H1 (cell line): ENCODE results near the gene SNHG17. TPM values are rescaled to one million over a fixed set of nuclear protein-coding genes. Genes with fewer than 3 reads are reported as not detected.

Source experiments
- BCL11A ChIP-seq, 2 experiments: IDR thresholded peaks; one replicate each; pipeline ENCODE4 v1.6.1; 2011; ENCODE audit warnings: low read depth in 2 of 2, low read length in 2 of 2, mild to moderate bottlenecking in 2 of 2
- EP300 ChIP-seq, 2 experiments: IDR thresholded peaks; 1 replicate in 1 of 2; 2 replicates in 1 of 2; pipeline ENCODE4 v1.6.1; 2011 to 2012; ENCODE audit warnings: low read depth in 2 of 2, low read length in 2 of 2, mild to moderate bottlenecking in 2 of 2, borderline replicate concordance in 1 of 2, inconsistent platforms in 1 of 2, moderate library complexity in 1 of 2
- MAFK ChIP-seq: IDR thresholded peaks from 2 replicates; pipeline ENCODE4 v1.6.1; 2012; ENCODE audit warnings: low read depth, mild to moderate bottlenecking, improper control_type of control experiment, low read length
- SP2 ChIP-seq: IDR thresholded peaks from 2 replicates; pipeline ENCODE4 v1.6.1; 2012; ENCODE audit warnings: mild to moderate bottlenecking, low read length, inconsistent platforms
- TAF1 ChIP-seq: IDR thresholded peaks from 2 replicates; pipeline ENCODE4 v1.6.1; 2011; ENCODE audit warnings: mild to moderate bottlenecking, low read depth, low read length
- polyA plus RNA-seq, 7 experiments: library from polyadenylated mRNA; depleted of rRNA in 3 of 7; stranded (reverse) in 5 of 7; unstranded in 2 of 7; fragments of >200 nt in 5 of 7; fragments of 200-250 nt in 2 of 7; gene quantifications; 1 replicate in 5 of 7; 2 replicates in 1 of 7; 4 replicates in 1 of 7; pipeline versions ENCODE4 v1.2.1 to v1.2.3, GENCODE V29; 2011 to 2013; ENCODE audit warnings: missing spikeins in 2 of 7, mixed read lengths in 2 of 7
- total RNA-seq: library from RNA; stranded (reverse); fragmentation: NEBNext Ultra II Directional; extraction: Animal tissue kit (Norgen Biotek cat#: 25700); gene quantifications from 2 replicates; pipeline ENCODE4 v1.2.1, GENCODE V29; 2021
- TF ChIP-seq, protein P1 (sequence below): fragments of 300-600 bp; sonication (generic); IDR thresholded peaks from 2 replicates; pipeline ENCODE4 v1.7.1; 2012; ENCODE audit warnings: low read length, moderate library complexity, mild to moderate bottlenecking, inconsistent platforms; ENCODE audit not compliant: insufficient replicate concordance

The SNHG17 gene
- total and polyA plus RNA-seq, 2 of the 8 experiments (the other 6 are each of a cell fraction or from before 2014, with no cell fraction given), result 59.4 to 59.8 TPM

DNA sequence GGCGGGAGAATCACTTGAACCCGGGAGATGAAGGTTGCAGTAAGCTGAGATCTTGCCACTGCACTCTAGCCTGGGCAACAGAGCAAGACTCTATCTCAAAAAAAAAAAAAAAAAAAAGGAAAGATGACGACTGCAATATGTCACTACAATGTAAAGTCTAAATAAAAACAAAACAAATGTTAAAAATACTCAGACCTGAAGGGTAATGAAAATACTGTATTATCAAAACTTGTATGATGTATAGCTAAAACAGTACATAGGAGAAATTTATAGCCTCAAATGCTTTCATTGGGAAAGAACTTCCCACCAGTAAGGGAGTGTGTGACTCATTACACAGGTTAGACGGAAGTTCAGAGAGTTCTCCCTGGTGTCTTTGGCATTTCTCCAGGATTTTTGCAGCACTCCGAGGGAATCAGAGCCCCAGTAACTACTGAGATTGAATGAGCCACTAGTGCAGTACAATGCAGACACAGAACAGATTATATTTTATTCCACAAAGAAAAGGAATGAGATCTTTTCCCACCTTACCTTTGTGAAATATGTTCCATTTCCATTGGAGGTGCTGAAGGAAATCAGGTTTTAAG, 25.0 kb upstream of the SNHG17 start (continued):
- TF ChIP-seq, protein P1, sequence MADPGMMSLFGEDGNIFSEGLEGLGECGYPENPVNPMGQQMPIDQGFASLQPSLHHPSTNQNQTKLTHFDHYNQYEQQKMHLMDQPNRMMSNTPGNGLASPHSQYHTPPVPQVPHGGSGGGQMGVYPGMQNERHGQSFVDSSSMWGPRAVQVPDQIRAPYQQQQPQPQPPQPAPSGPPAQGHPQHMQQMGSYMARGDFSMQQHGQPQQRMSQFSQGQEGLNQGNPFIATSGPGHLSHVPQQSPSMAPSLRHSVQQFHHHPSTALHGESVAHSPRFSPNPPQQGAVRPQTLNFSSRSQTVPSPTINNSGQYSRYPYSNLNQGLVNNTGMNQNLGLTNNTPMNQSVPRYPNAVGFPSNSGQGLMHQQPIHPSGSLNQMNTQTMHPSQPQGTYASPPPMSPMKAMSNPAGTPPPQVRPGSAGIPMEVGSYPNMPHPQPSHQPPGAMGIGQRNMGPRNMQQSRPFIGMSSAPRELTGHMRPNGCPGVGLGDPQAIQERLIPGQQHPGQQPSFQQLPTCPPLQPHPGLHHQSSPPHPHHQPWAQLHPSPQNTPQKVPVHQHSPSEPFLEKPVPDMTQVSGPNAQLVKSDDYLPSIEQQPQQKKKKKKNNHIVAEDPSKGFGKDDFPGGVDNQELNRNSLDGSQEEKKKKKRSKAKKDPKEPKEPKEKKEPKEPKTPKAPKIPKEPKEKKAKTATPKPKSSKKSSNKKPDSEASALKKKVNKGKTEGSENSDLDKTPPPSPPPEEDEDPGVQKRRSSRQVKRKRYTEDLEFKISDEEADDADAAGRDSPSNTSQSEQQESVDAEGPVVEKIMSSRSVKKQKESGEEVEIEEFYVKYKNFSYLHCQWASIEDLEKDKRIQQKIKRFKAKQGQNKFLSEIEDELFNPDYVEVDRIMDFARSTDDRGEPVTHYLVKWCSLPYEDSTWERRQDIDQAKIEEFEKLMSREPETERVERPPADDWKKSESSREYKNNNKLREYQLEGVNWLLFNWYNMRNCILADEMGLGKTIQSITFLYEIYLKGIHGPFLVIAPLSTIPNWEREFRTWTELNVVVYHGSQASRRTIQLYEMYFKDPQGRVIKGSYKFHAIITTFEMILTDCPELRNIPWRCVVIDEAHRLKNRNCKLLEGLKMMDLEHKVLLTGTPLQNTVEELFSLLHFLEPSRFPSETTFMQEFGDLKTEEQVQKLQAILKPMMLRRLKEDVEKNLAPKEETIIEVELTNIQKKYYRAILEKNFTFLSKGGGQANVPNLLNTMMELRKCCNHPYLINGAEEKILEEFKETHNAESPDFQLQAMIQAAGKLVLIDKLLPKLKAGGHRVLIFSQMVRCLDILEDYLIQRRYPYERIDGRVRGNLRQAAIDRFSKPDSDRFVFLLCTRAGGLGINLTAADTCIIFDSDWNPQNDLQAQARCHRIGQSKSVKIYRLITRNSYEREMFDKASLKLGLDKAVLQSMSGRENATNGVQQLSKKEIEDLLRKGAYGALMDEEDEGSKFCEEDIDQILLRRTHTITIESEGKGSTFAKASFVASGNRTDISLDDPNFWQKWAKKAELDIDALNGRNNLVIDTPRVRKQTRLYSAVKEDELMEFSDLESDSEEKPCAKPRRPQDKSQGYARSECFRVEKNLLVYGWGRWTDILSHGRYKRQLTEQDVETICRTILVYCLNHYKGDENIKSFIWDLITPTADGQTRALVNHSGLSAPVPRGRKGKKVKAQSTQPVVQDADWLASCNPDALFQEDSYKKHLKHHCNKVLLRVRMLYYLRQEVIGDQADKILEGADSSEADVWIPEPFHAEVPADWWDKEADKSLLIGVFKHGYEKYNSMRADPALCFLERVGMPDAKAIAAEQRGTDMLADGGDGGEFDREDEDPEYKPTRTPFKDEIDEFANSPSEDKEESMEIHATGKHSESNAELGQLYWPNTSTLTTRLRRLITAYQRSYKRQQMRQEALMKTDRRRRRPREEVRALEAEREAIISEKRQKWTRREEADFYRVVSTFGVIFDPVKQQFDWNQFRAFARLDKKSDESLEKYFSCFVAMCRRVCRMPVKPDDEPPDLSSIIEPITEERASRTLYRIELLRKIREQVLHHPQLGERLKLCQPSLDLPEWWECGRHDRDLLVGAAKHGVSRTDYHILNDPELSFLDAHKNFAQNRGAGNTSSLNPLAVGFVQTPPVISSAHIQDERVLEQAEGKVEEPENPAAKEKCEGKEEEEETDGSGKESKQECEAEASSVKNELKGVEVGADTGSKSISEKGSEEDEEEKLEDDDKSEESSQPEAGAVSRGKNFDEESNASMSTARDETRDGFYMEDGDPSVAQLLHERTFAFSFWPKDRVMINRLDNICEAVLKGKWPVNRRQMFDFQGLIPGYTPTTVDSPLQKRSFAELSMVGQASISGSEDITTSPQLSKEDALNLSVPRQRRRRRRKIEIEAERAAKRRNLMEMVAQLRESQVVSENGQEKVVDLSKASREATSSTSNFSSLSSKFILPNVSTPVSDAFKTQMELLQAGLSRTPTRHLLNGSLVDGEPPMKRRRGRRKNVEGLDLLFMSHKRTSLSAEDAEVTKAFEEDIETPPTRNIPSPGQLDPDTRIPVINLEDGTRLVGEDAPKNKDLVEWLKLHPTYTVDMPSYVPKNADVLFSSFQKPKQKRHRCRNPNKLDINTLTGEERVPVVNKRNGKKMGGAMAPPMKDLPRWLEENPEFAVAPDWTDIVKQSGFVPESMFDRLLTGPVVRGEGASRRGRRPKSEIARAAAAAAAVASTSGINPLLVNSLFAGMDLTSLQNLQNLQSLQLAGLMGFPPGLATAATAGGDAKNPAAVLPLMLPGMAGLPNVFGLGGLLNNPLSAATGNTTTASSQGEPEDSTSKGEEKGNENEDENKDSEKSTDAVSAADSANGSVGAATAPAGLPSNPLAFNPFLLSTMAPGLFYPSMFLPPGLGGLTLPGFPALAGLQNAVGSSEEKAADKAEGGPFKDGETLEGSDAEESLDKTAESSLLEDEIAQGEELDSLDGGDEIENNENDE, result no peak
- TF ChIP-seq BCL11A (IDR thresholded peaks at IDR 0.05; ENCODE audit: low read depth in 2 of 2, low read length in 2 of 2) (no peak), SP2 (no peak), TAF1 (no peak), EP300 (IDR thresholded peaks at IDR 0.05; ENCODE audit: borderline replicate concordance in 1 of 2, low read depth in 2 of 2, low read length in 2 of 2) (no peak), MAFK (no peak)
- TF ChIP-seq, all 59 proteins: peak for 0
